HFF-Myc (cell line): ENCODE measurements around the gene LHX3.

ENCODE experiments used
- DNase-seq: peaks from one replicate; pipeline ENCODE4 v3.0.0-alpha.2; 2011; ENCODE audit warnings: low read depth; ENCODE audit errors: extremely low read depth
- H3K4me3 ChIP-seq: replicated peaks from 2 replicates; pipeline ENCODE4 v1.5.1; 2011; ENCODE audit warnings: low read depth, mild to moderate bottlenecking, control low read depth, low read length
- CTCF ChIP-seq: IDR thresholded peaks from 2 replicates; pipeline ENCODE4 v1.5.1; 2012; ENCODE audit warnings: mild to moderate bottlenecking, low read depth, low read length, control low read depth; ENCODE audit errors: missing control alignments

The LHX3 gene

GRCh38 chr9:136249877-136250559 lies 45.1 kb upstream of the LHX3 start:
- TF ChIP-seq CTCF = no peak
- DNase-seq = no peak
- H3K4me3 ChIP-seq = no peak overlapping the region

- H3K4me3 ChIP-seq = no peak overlapping the region
- TF ChIP-seq CTCF = no peak
- DNase-seq = no peak
Observed at GRCh38 chr9:136248951-136249876, 44.3 kb upstream of the LHX3 start.

- no peak for DNase-seq
- no peak overlapping the region for H3K4me3 ChIP-seq
- no peak for TF ChIP-seq CTCF
Observed at GRCh38 chr9:136247947-136248637, 43.2 kb upstream of the LHX3 start.

- DNase-seq = no peak
- H3K4me3 ChIP-seq = no peak overlapping the region
- no peak for TF ChIP-seq CTCF
Observed at GRCh38 chr9:136247551-136247916, 42.6 kb upstream of the LHX3 start.

GRCh38 chr9:136246849-136247550 lies 42.1 kb upstream of the LHX3 start:
- no peak for DNase-seq
- H3K4me3 ChIP-seq = no peak overlapping the region
- TF ChIP-seq CTCF = no peak
